ENCODE results near the gene PITPNC1.

DNA sequence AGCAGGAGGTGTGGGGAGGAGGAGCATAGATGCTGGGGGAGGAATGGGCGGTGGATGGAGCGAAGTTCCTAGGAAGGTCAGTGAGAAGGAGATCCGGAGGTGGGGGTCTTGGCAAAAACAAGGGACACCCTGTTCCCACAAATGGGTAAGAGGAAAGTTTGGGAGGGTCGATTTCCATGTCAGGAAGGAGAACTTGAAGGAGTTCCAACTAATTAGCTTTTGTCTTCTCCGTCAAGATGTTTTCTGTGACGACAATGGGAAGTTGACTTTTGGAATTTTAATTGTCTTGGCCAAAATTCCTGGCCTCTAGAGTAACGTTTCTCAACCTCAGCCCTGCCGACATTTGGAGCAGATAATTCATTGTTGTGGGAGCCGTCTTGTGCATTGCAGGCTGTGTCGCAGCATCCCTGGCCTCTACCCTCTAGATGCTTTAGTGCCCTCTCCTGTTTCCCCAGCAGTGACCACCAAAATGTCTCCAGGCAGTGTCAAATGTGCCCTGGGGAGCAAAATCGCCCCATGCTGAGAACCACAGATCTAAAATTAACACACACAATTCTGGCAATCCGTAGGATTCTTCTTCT, 97.1 kb downstream of the PITPNC1 start:
- TF ChIP-seq, protein P1, sequence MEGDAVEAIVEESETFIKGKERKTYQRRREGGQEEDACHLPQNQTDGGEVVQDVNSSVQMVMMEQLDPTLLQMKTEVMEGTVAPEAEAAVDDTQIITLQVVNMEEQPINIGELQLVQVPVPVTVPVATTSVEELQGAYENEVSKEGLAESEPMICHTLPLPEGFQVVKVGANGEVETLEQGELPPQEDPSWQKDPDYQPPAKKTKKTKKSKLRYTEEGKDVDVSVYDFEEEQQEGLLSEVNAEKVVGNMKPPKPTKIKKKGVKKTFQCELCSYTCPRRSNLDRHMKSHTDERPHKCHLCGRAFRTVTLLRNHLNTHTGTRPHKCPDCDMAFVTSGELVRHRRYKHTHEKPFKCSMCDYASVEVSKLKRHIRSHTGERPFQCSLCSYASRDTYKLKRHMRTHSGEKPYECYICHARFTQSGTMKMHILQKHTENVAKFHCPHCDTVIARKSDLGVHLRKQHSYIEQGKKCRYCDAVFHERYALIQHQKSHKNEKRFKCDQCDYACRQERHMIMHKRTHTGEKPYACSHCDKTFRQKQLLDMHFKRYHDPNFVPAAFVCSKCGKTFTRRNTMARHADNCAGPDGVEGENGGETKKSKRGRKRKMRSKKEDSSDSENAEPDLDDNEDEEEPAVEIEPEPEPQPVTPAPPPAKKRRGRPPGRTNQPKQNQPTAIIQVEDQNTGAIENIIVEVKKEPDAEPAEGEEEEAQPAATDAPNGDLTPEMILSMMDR (IDR thresholded peaks at IDR 0.05), result no peak
- TF ChIP-seq EP300 (IDR thresholded peaks at IDR 0.05), result peak; percentile 21 to 78 (median 64)

Measured in upper lobe of left lung (tissue), 4 donors.